Fibroblast of skin of right quadriceps (primary cell): ENCODE data around the gene USP17L28.
"Not testable (repeated sequence)": the region's sequence is repeated elsewhere in the genome, so short reads cannot be mapped to it uniquely, and the experiment has no call there.

Source experiments
- DNase-seq: peaks from one replicate; pipeline ENCODE4 v3.0.0-alpha.2; 2013

The USP17L28 gene, protein sequence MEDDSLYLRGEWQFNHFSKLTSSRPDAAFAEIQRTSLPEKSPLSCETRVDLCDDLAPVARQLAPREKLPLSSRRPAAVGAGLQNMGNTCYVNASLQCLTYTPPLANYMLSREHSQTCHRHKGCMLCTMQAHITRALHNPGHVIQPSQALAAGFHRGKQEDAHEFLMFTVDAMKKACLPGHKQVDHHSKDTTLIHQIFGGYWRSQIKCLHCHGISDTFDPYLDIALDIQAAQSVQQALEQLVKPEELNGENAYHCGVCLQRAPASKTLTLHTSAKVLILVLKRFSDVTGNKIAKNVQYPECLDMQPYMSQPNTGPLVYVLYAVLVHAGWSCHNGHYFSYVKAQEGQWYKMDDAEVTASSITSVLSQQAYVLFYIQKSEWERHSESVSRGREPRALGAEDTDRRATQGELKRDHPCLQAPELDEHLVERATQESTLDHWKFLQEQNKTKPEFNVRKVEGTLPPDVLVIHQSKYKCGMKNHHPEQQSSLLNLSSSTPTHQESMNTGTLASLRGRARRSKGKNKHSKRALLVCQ

GRCh38 chr4:9348593-9348992, at the start of gene USP17L28:
Gene USP17L28, plus strand, starts transcription at chr4:9348893. Its CDS starts 0 bp downstream, at chr4:9348893.
- DNase-seq = not testable (repeated sequence)

GRCh38 chr4:9324191-9324590, 24.5 kb upstream of the USP17L28 start:
- DNase-seq = not testable (repeated sequence)

GRCh38 chr4:9324865-9325264, 23.8 kb upstream of the USP17L28 start, which contains the start of gene USP17L24:
Gene USP17L24, plus strand, starts transcription at chr4:9325165. Its CDS starts 0 bp downstream, at chr4:9325165.
- not testable (repeated sequence) for DNase-seq

DNA sequence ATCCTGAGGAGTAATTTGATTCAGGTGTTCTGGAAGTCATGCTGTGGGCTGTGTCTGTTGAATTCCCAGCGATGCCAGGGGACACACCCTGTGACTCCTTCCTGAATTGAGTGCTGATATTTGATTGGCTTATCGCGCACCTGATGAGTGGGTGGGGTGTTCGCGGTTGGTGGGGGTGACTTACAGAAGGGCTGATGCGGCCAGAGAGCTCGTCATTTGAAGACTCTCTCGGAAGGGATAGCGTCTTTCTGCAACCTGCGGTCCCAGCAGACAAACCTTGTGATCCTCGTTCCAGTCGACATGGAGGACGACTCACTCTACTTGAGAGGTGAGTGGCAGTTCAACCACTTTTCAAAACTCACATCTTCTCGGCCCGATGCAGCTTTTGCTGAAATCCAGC, 19.1 kb upstream of the USP17L28 start, which contains the start of gene USP17L25:
USP17L25 (plus strand) TSS at position 301 of the 400 bp plus-strand sequence; CDS start at position 301, 0 bp downstream.
- DNase-seq = not testable (repeated sequence)

- not testable (repeated sequence) for DNase-seq
Measured at GRCh38 chr4:9334358-9334757, 14.3 kb upstream of the USP17L28 start, which contains the start of gene USP17L26. Gene USP17L26, plus strand, starts transcription at chr4:9334658. Its CDS starts 0 bp downstream, at chr4:9334658.

- DNase-seq = not testable (repeated sequence)
Measured at GRCh38 chr4:9339103-9339502, 9.6 kb upstream of the USP17L28 start, which contains the start of gene USP17L5. Gene USP17L5, plus strand, starts transcription at chr4:9339403. Its CDS starts 0 bp downstream, at chr4:9339403.

DNA sequence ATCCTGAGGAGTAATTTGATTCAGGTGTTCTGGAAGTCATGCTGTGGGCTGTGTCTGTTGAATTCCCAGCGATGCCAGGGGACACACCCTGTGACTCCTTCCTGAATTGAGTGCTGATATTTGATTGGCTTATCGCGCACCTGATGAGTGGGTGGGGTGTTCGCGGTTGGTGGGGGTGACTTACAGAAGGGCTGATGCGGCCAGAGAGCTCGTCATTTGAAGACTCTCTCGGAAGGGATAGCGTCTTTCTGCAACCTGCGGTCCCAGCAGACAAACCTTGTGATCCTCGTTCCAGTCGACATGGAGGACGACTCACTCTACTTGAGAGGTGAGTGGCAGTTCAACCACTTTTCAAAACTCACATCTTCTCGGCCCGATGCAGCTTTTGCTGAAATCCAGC, 4.8 kb upstream of the USP17L28 start, which contains the start of gene USP17L27:
USP17L27 (plus strand) TSS at position 301 of the 400 bp plus-strand sequence; CDS start at position 301, 0 bp downstream.
- DNase-seq = not testable (repeated sequence)

GRCh38 chr4:9350866-9351265, 2.2 kb downstream of the USP17L28 start:
- DNase-seq = not testable (repeated sequence)

- not testable (repeated sequence) for DNase-seq
Measured at GRCh38 chr4:9353338-9353737, 4.6 kb downstream of the USP17L28 start, which contains the start of gene USP17L29. Gene USP17L29, plus strand, starts transcription at chr4:9353638. Its CDS starts 0 bp downstream, at chr4:9353638.

- DNase-seq = not testable (repeated sequence)
Measured at GRCh38 chr4:9362829-9363228, 14.1 kb downstream of the USP17L28 start, which contains the start of gene USP17L30. Gene USP17L30, plus strand, starts transcription at chr4:9363129. Its CDS starts 0 bp downstream, at chr4:9363129.

DNA sequence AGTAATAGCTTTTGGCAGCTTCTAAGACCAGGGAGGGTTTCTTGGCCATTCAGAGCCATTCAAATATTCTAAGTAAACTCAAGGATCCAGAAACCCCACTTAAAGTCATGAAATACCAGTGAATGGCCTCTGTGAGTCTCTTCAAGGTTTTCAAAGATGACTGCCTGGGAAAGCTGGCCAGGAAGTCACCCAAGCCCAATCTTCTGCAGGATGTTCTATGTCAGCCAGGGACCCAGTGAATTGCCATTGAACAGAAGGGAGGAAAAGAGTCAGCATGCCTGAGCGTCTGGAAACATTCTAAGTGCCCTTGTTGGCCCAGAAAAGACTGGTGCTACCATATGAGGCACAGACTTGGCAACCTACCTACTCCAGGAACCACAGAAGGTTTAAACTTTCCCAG, 31.2 kb downstream of the USP17L28 start:
- DNase-seq = not testable (repeated sequence)

- DNase-seq = not testable (repeated sequence)
Measured at GRCh38 chr4:9381012-9381534, 32.4 kb downstream of the USP17L28 start.

DNA sequence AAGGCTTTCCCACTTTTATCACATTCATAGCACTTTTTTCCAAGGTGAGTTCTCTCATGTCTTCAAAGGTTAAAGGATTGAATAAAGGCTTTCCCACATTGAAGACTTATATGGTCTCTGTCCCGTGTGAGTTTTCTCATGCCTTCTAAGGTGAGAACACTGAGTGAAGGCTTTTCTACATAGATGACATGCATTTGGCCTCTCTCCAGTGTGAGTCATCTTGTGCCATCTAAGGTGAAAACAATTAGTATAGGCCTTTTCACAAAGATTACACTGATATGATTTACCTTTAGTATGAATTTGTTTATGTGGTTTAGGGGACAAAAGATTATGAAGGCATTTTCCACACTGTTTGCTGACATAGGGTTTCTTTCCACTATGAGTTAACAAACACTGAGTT, 35.4 kb downstream of the USP17L28 start:
- DNase-seq = no peak

DNA sequence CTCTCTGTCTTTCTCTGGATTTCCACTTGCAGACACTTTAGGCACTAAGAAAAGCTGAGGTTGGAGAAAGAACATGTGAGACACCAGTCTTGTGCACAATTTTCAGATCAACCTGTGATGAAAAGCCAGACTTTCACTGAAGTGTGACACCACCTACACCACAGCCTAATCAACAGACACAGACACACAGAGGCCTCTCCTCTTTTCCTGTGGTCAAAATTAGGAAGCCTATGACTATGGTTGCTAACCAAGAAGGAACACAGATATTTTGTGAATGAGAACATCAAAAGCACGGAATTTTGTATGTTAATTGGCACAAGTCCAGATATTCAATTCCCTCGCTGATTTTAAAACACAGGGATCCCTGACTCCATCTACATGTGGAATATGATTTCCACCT, 40.3 kb downstream of the USP17L28 start:
- not testable (repeated sequence) for DNase-seq
